ENCODE data around the gene MTMR3. TPM values are rescaled to one million over a fixed set of nuclear protein-coding genes. Genes with fewer than 3 reads are reported as not detected.

Gene MTMR3
- total RNA-seq, 1 experiment from 2014 or later = 27.0 TPM

DNA sequence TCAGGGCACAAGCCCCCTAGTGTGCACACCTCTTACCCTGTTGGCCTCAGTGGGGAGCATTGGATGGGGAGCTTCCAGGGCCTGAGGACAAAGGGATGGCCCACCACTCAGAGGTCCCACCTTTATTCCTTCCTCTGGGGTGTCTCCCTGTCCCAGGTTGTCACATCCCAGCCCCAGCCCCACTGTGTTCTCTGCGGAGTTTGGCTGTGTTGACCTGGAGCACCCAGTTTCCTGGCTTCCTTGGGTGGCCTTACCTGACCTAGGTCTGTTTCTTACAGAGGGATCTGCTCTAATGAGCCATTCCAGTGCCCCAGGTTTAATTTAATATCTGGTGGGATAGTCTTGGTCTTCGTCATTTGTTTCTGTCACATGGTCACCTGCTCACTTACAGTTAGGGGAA is 158.5 kb downstream of the MTMR3 start:
- intact Hi-C loops (cut with micrococcal nuclease) = no loop called here
- ChIA-PET POLR2A (no interaction called here), RAD21 (ENCODE audit: low non-redundant PET in 1 of 2, low total read pairs in 2 of 2, uncharacterized antibody in 2 of 2, unreplicated experiment in 2 of 2) (no interaction called here), CTCF (no interaction called here)
- no peak overlapping the region for H3K27ac ChIP-seq (ENCODE audit: low read depth, low read length)
- TF ChIP-seq YY1 (IDR thresholded peaks at IDR 0.05; ENCODE audit: extremely low read depth, insufficient replicate concordance, low read depth, low read length) (no peak), ZNF274 (IDR thresholded peaks at IDR 0.05; ENCODE audit: low read depth, low read length) (no peak), ZFX (IDR thresholded peaks at IDR 0.05) (no peak), EGR1 (IDR thresholded peaks at IDR 0.05; ENCODE audit: low read depth) (no peak), SIN3A (IDR thresholded peaks at IDR 0.05; ENCODE audit: low read depth) (no peak), FOSL1 (IDR thresholded peaks at IDR 0.05; ENCODE audit: low read depth) (no peak), CEBPB (IDR thresholded peaks at IDR 0.05; ENCODE audit: low read depth) (no peak), EZH2 (IDR thresholded peaks at IDR 0.05) (no peak), JUND (IDR thresholded peaks at IDR 0.05) (no peak), TCF7L2 (IDR thresholded peaks at IDR 0.05; ENCODE audit: borderline replicate concordance, extremely low read depth, insufficient read depth, insufficient read length) (no peak), POLR2A (IDR thresholded peaks at IDR 0.05; ENCODE audit: borderline replicate concordance, extremely low read depth, insufficient read depth, insufficient read length) (no peak)
- TF ChIP-seq, protein P1, sequence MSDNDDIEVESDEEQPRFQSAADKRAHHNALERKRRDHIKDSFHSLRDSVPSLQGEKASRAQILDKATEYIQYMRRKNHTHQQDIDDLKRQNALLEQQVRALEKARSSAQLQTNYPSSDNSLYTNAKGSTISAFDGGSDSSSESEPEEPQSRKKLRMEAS (IDR thresholded peaks at IDR 0.05) = no peak
- H2AFZ ChIP-seq (ENCODE audit: low read depth, low read length, poor library complexity, severe bottlenecking) = no peak overlapping the region
- ATAC-seq = no peak
- H3K27me3 ChIP-seq (ENCODE audit: insufficient read depth, low read length) = no peaks in the 10 kb centered on the region
- no peak overlapping the region for H3K4me2 ChIP-seq (ENCODE audit: low read length)
- BruUV-seq (replicated peaks) = no TSS peak
- H3K9me3 ChIP-seq (ENCODE audit: control insufficient read depth in 1 of 2, insufficient read depth in 1 of 2, low read depth in 1 of 2, low read length in 2 of 2) = no peaks in the 10 kb centered on the region
- DNase-seq (ENCODE audit: low read depth, low spot score) = no peak
- no peaks in the 10 kb centered on the region for H3K79me2 ChIP-seq (ENCODE audit: insufficient read depth, low read length)
- H3K4me3 ChIP-seq (replicated peaks in 1 of 2; ENCODE audit: low read depth in 1 of 2, low read length in 2 of 2) = no peak overlapping the region
- peaks cover 32 to 36% of the 10 kb centered on the region in 2 experiments for H3K4me1 ChIP-seq (ENCODE audit: control insufficient read depth in 1 of 2, insufficient read depth in 2 of 2, low read length in 2 of 2)
- no peaks in the 10 kb centered on the region for H4K20me1 ChIP-seq (ENCODE audit: insufficient read depth)
- no peak overlapping the region for H3K9ac ChIP-seq (ENCODE audit: low read length)
- H3K9me2 ChIP-seq (ENCODE audit: insufficient read depth) = no peaks in the 10 kb centered on the region
- no peaks in the 10 kb centered on the region for H3K36me3 ChIP-seq (ENCODE audit: control insufficient read depth in 1 of 2, insufficient read depth in 2 of 2, low read length in 2 of 2)

- no peak overlapping the region for H3K27ac ChIP-seq (ENCODE audit: low read depth, low read length)
- ATAC-seq (no peak), DNase-seq (ENCODE audit: low read depth, low spot score) (no peak)
- no peak overlapping the region for H3K4me2 ChIP-seq (ENCODE audit: low read length)
- H3K36me3 ChIP-seq (ENCODE audit: control insufficient read depth in 1 of 2, insufficient read depth in 2 of 2, low read length in 2 of 2) = no peaks in the 10 kb centered on the region
- ChIA-PET POLR2A (no interaction called here), RAD21 (ENCODE audit: low non-redundant PET in 1 of 2, low total read pairs in 2 of 2, uncharacterized antibody in 2 of 2, unreplicated experiment in 2 of 2) (no interaction called here), CTCF (no interaction called here)
- no TSS peak for BruUV-seq (replicated peaks)
- no peaks in the 10 kb centered on the region for H3K79me2 ChIP-seq (ENCODE audit: insufficient read depth, low read length)
- H3K9me2 ChIP-seq (ENCODE audit: insufficient read depth) = no peaks in the 10 kb centered on the region
- intact Hi-C loops (cut with micrococcal nuclease) = no loop called here
- H3K4me3 ChIP-seq (replicated peaks in 1 of 2; ENCODE audit: low read depth in 1 of 2, low read length in 2 of 2) = no peak overlapping the region
- no peaks in the 10 kb centered on the region for H4K20me1 ChIP-seq (ENCODE audit: insufficient read depth)
- no peaks in the 10 kb centered on the region for H3K27me3 ChIP-seq (ENCODE audit: insufficient read depth, low read length)
- peaks cover 30 to 32% of the 10 kb centered on the region in 2 experiments for H3K4me1 ChIP-seq (ENCODE audit: control insufficient read depth in 1 of 2, insufficient read depth in 2 of 2, low read length in 2 of 2)
- H3K9ac ChIP-seq (ENCODE audit: low read length) = no peak overlapping the region
- no peaks in the 10 kb centered on the region for H3K9me3 ChIP-seq (ENCODE audit: control insufficient read depth in 1 of 2, insufficient read depth in 1 of 2, low read depth in 1 of 2, low read length in 2 of 2)
- no peak overlapping the region for H2AFZ ChIP-seq (ENCODE audit: low read depth, low read length, poor library complexity, severe bottlenecking)
- TF ChIP-seq, protein P2, sequence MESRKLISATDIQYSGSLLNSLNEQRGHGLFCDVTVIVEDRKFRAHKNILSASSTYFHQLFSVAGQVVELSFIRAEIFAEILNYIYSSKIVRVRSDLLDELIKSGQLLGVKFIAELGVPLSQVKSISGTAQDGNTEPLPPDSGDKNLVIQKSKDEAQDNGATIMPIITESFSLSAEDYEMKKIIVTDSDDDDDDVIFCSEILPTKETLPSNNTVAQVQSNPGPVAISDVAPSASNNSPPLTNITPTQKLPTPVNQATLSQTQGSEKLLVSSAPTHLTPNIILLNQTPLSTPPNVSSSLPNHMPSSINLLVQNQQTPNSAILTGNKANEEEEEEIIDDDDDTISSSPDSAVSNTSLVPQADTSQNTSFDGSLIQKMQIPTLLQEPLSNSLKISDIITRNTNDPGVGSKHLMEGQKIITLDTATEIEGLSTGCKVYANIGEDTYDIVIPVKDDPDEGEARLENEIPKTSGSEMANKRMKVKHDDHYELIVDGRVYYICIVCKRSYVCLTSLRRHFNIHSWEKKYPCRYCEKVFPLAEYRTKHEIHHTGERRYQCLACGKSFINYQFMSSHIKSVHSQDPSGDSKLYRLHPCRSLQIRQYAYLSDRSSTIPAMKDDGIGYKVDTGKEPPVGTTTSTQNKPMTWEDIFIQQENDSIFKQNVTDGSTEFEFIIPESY (IDR thresholded peaks at IDR 0.05; ENCODE audit: extremely low read depth, insufficient replicate concordance, low read length) = no peak
- TF ChIP-seq CBX3 (IDR thresholded peaks at IDR 0.05; ENCODE audit: low read depth) (no peak), ELF1 (IDR thresholded peaks at IDR 0.05; ENCODE audit: borderline replicate concordance, low read depth) (no peak), EZH2phosphoT487 (IDR thresholded peaks at IDR 0.05; ENCODE audit: borderline replicate concordance) (no peak), CTCF (IDR thresholded peaks at IDR 0.05 in 2 of 3, conservative IDR thresholded peaks at IDR 0.05 in 1 of 3; ENCODE audit: borderline replicate concordance in 1 of 3, insufficient read depth in 1 of 3, low read depth in 2 of 3, low read length in 2 of 3) (no peak)
Observed at GRCh38 chr22:30041881-30042280, 158.9 kb downstream of the MTMR3 start.

Measured in HCT116 (cell line).